Activated CD4-positive, CD25-positive, alpha-beta regulatory T cell treated with anti-CD3 and anti-CD28 coated beads, Interleukin-2, amount 50 U/mL, for 24 hours (primary cell): ENCODE measurements around the gene POTEH.
"Not testable (repeated sequence)": the region's sequence is repeated elsewhere in the genome, so short reads cannot be mapped to it uniquely, and the experiment has no call there.

Experiments
- ATAC-seq, 2 donors: fragments of 150-1000 bp; cut with Tn5 transposase; one replicate each; pipeline ENCODE4 v1.10.0; 2021; ENCODE audit warnings: mild to moderate bottlenecking in 1 of 2, moderate library complexity in 1 of 2

Gene POTEH

DNA sequence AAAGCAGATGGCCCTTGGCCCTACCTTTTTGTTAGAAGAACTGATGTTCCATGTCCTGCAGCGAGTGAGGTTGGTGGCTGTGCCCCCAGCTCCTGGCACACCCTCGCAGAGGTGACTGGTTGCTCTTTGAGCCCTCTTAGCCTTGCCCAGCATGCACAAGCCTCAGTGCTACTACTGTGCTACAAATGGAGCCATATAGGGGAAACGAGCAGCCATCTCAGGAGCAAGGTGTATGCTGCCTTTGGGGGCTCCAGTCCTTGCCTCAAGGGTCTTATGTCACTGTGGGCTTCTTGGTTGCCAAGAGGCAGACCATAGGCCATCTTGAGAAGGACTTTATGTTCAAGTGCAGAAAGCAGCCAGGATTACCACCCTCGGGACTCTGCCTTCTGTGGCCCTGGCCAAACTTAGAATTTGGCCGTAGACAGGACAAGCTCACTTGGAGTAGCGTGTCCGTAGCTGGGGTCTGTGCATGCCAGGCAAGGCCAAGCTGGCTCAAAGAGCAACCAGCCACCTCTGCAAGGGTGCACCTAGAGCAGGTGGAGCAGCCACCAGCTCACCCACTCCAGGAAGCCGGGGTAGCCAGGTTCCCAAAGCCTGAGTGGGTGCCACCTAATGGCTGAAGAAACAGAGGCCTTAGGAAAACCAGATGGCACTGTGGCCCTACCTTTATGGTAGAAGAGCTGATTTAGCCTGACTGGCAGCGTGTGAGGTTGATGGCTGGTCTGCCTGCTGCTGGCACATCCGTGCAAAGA lies 48.5 kb downstream of the POTEH start:
- ATAC-seq: not testable (repeated sequence)

DNA sequence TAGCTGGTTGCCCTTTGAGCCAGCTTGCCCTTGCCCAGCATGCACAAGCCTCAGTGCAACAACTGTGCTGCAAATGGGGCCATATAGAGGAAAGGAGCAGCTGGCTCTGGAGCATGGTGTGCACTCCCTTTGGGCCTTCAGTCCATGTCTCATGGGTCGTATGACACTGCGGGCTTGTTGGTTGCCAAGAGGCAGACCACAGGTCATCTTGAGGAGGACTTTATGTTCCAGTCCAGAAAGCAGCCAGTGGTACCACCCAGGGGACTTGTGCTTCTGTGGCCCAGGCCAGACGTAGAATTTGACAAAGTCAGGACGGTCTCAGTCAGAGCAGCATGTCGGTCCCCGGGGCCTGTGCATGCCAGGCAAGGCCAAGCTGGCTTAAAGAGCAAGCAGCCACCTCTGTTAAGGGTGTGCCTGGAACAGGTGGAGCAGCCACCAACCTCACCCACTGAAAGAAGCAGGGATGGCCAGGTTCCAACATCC lies 49.1 kb downstream of the POTEH start:
- peak in 1 of 2 donors; percentile 25 for ATAC-seq

- not testable (repeated sequence) for ATAC-seq
Observed at GRCh38 chr22:15747636-15748323, 58.0 kb downstream of the POTEH start.

DNA sequence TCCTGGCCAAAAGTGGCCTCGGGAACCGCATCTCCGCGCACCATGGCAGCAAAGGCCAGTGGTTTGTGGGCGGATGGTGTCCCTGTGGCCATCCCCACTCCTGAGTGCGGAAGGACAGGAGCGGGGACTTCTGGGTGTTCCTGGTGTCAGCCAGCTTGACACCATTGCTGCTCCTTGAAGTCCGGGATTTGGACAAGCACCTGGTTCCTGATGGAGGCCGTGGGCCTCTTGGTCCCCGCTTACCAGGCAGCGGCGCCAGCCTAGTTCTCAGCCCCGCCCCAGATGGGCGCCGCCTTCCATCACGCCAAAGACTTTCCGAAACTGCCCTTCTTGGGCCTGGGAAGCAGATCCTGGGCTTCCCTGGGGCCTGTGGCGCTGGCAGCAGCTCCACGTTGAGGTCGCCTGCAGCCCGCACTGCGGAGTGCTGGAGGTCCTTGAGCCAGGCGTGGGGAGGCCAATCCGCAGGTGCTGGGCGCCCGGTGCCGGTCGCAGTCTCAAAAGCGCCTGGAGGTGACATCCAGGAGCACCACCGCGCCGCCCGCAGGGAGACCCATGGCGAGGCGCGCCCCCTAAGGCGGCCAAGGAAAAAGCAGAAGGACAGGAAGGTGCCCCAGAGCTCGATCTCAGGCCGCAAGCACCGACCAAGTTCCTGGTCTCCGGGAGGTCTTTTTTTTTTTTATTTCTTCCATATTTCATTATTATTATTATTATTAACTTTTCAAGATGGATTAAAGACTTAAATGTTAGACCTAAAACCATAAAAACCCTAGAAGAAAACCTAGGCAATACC lies 59.5 kb downstream of the POTEH start:
- not testable (repeated sequence) for ATAC-seq

DNA sequence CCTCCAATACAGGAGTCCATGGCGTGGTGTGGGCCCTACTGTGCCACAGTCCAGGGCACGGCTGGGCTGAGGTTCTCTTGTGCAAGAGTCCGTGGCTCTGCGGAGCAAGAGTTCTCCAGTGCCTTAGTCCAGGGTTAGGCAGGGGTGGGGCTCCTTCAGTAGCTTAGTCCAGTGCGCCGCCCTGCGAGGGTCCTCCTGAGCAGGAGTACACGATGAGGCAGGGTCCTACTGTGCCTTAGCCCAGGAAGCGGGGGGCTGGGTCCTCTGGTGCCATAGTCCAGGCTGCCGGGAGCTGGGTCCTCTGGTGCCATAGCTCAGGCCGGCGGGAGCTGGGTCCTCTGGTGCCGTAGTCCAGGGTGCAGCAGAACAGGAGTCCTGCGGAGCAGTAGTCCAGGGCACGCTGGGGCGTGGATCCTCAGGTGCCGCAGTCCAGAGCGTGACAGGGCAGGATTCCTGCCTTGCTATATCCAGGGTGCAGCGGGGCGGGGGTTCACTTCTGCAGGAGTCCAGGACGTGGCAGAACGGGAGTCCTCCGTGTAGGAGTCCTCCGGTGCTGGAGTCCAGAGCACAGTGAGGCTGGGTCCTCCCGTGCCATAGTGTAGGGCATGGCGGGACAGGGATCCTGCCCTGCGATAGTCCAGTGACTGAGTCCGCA lies 69.7 kb downstream of the POTEH start:
- ATAC-seq: not testable (repeated sequence)

DNA sequence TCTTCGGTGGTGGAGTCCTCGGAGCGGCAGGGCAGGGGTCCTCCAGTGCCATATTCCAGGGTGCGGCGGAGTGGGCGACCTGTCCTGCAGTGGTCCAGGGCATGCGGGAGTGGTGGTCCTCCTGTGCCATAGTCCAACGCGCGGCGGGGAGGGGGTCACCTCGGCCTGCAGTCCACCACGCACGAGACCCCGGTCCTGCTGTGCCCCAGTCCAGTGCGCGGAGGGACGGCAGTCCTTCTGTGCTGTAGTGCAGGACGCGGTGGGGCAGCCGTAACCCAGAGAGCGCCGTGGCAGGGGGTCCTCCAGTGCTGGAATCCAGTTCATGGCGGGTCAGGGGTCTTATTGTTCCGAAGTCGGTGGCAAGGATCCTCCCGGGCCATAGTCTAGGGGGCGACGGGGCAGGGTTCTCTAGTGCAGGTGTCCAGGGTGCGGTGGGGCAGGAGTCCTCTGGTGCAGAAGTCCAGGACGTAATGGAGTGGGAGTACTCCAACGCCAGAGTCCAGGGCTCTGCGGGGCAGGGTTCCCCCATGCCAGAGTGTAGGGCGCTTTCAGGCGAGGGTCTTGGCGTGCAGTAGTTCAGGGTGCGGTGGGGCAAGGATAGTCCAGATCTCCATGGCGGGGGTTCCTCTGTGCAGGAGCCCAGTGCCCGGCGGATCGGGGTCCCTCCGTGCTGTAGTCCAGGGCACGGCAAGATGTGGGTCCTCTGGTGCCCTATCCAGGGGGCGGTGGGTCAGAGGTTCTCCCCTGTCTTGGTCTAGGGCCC lies 70.7 kb downstream of the POTEH start:
- not testable (repeated sequence) for ATAC-seq

DNA sequence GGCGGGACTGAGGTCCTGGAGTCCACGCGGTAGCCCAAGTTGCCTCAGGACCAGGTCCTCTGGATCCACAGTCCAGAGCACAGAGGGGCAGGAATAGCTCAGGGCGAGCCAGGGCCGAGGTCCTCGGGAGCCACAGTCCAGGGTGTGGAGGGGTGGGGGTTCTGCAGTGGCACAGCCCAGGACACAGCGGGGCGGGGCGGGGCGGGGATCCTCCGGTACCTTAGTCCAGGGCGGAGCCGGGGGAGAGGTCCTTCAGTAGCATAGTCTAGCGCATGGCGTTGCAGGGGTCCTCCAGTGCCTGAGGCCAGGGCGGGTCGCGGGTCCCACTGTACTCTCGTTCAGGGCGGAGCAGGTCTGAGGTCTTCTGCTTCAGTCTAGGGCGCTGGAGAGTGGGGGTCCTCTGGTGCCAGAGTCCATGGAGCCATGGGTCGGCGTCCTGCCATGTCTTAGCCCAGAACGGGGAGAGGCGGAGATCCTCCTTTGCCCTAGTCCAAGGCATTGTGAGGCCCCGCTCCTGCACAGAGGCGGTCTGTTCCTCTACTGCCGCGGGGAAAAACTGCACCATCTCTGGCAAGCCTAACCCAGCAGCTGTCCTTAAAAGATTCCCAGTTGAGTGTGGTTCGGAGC lies 71.4 kb downstream of the POTEH start:
- peak; percentile 17 to 35 for ATAC-seq

GRCh38 chr22:15763559-15763958 lies 73.7 kb downstream of the POTEH start:
- ATAC-seq: not testable (repeated sequence)
